ENCODE results near the gene NFAT5.
A peak's percentile ranks its signal among the peaks of the same experiment; 100 is the strongest.
"Not testable (repeated sequence)": the region's sequence is repeated elsewhere in the genome, so short reads cannot be mapped to it uniquely, and the experiment has no call there.

The NFAT5 gene

DNA sequence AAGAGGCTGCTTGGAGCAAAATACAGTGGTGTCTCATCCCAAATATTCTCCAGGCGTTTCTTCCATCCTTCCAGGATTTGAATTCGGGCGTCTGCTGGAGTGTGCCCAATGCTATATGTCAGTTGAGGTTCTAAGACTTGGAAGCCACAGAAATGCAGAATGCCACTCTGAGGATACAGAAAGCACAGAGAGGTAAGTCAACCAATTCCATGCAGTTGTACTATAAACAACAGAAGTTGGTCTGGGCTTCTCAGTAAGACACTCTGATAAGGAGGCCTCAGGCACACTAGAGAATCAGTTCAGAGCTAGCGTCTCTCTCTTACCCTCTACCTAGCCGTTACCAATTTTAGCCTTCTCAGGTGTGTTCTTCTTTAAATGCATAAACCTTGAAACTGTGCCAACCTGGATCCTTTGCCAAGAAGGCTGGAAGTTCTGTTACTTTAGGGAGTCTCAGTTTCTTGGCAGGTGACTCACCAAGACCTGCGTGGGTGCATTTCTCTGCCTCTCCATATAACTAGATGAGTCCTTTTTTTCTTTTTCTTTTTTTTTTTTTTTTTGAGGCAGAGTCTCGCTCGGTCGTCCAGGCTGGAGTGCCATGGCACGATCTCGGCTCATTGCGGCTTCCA is 145.5 kb downstream of the NFAT5 start:
- no peak for DNase-seq

DNA sequence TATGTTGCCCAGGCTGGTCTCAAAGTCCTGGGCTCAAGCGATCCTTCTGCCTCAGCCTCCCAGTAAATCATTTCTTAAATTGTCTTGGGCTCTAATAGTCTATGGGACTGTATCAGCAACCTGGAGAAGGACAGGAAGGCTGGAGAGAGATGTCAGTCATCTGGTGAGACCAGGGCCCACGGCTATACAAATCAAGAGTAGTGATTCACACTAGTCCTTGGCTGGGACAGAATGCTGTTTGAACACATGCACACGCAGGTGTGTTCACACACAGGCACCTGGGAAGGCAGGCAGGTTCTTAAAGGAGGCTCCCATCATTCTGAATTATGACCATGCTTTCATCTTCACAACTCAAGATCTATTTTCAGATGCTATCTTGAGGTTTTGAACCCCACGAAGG is 146.5 kb downstream of the NFAT5 start:
- no peak for DNase-seq

DNA sequence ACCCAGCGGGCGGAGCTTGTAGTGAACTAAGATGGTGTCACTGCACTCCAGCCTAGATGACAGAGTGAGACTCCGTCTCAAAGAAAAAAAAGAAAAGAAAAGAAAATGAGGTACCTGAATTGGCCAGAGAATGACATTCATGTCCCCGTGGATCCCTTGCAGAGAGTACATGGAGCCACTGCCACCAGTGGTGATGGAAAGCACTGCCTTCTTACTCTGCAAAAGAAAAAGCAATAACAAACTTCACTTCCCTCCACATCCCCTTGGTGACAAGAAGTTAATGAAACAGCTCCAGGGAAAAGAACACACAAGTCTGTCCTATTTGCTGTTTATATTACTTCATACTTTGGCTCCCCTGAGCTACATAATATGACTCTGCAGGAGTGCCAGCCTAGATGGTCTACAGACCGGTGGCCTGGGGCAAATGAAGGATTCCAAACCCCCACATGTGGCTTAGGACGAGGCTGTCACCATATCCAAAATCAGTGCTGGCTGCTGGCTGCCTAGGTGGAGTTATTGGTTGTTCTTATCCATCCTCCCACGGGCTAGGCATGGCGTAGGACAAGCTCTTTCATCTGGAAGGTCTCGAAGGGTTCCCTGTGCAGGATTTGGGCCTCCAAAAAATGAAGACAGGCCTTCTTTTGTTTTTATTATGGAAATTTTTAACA is 147.3 kb downstream of the NFAT5 start:
- DNase-seq = no peak

DNA sequence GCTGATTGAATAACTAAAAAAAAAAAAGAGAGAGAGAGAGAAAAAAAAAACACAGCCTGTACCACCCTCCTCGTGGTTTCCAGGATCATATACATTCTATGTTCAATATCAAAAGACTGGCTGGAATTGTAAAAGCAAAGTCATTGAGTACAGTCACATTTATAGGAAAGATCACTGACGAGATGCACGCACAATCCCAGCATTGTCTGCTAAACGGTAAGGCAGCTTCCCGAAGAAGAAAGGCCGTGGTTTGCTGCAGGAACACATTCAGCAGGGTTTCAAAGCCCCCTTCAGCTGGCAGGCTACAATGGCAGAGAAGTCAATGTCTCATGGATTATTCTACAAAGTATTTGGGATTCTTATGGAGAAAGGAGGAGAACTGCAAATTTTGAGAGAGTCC is 151.3 kb downstream of the NFAT5 start:
- DNase-seq = no peak

DNA sequence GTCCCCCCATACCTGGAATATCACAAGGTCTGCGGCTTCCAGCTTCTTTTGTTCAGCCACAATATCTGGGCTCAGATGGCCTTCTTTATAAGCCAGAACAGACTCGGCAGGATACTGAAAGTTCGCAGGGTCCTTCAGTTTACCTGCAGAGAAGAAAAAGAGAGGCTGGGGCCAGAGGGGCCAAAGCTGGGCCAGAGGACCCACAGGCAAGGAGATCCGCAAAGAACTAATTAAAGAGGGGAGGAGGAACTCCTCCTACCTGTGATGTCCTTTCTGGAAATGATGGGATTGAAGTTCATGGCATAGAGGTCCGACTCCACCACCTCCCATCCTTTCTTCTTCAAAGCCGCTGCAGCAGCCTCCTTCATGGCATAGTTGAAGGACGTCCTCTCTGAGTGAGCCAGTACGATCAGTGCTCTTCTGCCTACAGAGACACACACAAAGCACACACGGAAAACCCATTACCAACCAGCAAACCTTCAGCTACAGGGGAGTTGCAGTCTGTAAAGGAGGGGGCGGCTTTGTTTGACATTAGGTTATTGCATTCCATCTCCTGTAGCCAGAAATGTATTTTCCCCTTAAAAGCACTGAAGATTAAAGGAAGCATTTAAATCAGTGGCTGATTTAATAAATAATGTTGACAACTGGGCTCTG is 152.5 kb downstream of the NFAT5 start:
- DNase-seq = no peak

DNA sequence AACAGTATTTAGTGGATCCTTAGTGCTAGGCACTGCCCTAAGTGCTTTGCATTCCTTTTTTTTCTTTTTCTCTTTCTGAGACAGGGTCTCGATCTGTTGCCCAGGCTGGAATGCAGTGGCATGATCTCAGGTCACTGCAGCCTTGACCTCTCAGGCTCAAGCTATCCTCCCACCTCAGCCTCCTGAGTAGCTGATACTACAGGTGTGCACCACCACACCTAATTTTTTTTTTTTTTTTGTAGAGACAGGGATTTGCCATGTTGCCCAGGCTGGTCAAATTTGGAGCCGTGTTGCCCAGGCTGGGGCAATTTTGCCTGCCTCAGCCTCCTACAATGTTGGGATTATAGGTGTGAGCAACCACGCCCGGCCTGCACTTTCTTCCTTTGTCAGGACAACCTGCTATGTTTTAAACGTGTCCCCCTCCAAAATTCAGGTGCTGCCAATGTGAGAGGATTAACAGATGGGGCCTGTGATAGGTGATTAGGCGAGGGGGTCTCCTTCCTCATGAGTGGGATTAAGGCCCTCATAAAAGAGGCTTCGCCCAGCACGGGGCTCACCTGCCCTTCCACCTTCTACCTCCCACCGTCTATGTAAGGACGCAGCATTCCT is 155.2 kb downstream of the NFAT5 start:
- DNase-seq = no peak

DNA sequence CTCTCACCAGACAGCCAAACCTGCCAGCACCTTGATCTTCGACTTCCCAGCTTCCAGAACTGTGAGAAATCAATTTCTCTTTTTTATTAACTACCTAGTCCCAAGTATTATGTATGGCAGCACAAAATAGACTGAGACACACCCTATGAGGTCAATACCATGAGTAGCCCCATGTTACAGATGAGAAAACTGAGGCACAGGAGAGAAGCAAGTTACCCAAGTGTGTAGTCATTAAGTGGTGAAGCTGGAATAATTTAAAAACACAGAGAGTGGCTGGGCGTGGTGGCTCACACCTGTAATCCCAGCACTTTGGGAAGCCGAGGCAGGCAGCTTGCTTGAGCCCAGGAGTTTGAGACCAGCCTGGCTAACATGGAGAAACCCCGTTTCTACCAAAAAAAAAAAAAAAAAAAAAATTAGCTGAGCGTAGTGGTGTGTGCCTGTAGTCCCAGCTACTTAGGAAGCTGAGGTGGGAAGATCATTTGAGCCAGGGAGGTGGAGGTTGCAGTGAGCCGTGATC is 155.7 kb downstream of the NFAT5 start:
- DNase-seq = no peak

DNA sequence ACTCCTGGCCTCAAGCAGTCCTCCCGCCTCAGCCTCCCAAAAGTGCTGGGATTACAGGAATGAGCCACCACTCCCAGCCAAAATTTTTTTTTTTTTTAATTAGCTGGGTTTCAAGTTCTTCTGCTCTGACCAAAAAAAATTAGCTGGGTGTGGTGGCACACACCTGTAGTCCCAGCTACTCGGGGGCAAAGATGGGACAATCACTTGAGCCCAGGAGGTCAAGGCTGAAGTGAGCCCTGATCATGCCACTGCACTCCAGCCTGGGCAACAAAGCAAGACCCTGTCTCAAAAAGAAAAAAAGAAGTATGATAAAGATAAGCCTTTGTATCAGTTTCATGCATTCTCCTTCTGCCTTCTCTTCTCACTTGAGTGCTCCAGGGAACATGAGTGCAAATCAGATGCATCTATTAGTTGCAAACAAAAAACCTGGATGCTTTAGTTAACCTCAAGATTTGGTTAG is 158.7 kb downstream of the NFAT5 start:
- DNase-seq = no peak

DNA sequence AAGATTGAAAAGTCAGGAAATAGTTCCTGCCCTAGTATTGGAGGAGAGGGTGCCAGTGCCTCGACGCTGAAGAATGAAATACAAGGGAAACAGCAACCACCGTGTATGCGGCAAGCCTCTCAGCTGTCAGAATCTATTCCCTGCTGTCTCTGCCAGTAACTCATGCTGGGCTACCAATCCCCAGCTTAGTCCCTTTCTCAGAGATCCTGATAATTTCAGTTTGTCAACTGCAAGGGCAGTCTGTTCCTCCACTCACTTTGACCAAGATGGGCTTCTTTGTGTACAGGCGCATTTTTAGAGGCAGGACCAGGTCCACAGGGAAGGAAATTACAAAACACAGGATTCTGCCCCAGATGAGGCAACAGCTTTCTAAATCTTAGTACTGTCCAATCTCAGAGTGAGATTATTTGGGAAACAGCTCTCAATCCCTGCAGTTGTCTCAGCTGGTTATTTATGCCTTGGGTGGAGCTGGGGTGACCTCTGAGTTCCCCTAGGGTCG is 159.3 kb downstream of the NFAT5 start:
- DNase-seq = no peak

DNA sequence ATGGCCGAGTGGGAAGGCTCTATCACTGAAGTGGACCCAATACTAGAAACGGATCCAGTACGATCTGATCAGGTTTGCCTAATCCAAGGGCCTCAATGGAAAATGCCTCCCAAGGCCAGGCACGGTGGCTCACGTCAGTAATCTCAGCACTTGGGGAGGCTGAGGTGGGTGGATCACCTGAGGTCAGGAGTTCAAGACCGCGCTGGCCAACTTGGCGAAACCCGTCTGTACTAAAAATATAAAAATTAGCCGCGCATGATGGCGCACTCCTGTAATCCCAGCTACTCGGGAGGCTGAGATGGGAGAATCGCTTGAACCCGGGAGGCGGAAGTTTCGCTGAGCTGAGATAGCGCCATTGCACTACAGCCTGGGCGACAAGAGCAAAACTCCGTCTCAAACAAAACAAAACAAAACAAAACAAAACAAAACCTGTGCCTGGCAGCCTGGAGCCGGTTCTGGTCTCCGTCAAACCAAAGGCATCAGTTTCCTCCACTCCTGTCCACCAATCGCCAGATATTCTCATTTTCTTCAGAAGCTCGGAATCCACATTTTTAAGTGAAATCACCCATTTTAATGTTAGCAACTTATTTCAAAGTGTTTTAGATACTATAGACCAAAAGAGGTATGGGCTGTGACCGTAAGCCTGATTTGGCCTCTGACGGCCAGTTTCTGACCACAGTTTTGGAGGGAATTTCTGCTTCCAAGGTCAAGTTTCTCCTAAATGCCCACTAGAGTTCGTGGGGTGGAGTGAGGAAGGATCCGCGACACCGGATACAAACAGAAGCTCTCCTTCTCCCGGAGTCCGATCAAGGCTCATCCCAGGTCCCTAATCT is 159.9 kb downstream of the NFAT5 start:
- no peak for DNase-seq

DNA sequence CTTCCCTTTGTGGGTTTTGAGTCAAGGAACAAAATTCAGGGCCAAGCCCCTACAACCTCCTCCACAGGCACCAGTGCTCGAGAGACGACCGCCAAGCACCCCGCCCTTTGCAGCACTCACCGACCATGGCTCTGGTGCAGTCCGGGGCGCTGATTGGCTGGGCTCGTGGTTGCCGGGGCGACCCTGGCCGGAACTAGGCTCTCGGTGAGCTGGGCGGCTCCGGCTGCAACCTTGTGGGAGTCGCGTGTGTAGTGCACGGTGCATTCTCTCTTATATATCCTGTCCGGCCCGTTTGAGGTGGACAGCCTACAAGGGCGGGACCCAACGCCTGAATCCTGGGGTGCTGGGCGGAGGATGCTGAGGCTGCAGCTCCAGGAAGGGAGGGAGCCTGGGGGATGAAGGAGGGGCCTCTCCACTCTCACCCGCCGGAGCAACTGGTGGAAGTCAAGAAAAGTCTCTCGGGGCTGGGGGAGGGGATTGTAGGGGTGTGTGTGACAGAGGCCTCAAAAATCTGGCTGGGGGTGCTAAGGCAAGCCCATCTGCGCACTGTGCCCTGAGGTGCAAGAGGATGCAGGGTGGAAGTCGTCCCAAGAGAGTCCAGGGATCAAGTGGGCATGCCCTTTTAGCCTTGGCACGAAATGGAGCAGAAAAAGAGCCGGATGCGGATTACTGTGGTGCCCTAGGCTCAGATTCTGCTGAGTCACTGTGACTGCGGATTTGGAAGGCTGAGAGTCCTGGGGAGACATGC is 160.7 kb downstream of the NFAT5 start, which contains the start of gene NQO1:
TSS of gene NQO1 (minus strand) at position 248 of the 748 bp plus-strand sequence. CDS start at position 127, 121 bp downstream.
- peak; percentile 77 to 79 for DNase-seq

DNA sequence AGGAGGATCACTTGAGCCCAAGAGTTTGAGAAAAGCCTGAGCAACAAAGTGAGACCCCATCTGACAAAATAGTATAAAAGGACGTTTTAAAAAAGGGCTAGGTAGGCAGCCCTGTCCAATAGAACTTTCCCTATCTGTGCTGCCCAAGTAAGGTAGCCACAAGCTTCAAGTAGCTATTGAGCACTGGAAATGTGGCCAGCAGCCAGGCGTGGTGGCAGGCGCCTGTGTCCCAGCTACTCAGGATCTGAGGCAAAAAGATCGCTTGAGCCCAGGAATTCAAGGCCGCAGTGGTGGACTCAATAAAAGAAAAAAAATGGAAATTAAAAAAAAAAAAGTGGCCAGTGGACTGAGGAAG is 162.1 kb downstream of the NFAT5 start:
- no peak for DNase-seq

DNA sequence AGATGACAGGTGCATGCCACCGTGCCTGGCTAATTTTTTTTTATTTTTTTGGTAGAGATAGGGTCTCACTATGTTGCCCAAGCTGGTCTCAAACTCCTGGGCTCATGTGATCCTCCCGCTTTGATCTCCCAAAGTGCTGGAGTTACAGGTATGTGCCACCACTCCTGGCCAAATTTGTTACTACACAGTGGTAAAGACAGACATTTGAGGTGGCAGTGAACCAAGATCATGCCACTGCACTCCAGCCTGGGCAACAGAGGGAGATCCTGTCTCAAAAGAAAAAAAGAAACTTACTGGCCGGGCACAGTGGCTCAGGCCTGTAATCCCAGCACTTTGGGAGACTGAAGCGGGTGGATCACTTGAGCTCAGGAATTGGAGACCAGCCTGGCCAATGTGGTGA is 163.3 kb downstream of the NFAT5 start:
- DNase-seq = not testable (repeated sequence)

DNA sequence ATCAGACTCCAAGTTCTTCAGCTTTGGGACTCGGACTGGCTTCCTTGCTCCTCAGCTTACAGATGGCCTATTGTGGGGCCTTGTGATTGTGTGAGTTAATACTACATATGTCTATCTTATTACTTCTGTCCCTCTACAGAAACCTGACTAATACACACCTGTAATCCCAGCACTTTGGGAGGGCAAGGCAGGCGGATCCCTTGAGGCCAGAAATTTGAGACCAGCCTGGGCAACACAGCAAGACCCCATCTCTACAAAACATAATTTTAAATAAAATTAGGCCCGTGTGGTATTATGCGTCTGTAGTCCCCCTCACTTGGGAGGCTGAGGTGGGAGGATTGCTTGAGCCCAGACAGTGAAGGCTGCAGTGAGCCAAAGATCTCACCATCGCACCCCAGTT is 165.5 kb downstream of the NFAT5 start:
- DNase-seq = not testable (repeated sequence)

DNA sequence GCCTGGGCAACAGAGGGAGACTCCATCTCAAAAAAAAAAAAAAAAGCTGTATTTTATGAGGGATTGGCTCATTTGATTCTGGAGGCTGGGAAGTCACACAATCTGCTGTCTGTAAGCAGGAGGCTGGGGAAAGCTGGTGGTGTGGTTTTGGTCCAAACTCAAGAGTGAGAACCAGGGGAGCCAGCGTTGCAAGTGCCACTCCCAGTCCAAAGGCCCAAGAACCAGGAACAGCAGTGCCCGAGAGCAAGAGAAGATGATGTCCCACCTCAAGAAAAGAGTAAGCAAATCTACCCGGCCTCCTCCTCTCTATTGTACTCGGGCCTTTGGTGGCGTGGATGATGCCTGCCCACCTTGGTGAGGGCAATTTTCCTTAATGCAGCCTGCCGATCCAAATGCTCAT is 166.3 kb downstream of the NFAT5 start:
- DNase-seq = no peak

DNA sequence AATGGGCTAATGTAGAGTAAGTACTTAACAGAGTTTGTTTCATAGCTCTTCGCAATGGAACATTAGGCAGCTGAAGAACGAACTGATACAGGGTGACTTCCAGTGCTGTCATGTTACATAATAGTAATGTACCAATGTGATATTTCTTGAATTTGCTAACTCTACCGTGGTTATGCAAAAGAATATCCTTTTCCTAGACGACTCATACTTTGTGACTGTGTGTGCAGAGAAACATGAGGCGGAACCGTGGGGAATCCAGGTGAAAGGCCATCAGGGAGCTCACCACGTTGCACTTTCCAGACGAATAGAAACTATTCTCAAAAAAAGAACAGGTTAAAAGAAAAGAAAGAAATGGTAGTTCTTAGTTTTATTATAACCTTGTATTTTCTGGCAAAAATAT is 175.8 kb downstream of the NFAT5 start:
- DNase-seq = no peak

DNA sequence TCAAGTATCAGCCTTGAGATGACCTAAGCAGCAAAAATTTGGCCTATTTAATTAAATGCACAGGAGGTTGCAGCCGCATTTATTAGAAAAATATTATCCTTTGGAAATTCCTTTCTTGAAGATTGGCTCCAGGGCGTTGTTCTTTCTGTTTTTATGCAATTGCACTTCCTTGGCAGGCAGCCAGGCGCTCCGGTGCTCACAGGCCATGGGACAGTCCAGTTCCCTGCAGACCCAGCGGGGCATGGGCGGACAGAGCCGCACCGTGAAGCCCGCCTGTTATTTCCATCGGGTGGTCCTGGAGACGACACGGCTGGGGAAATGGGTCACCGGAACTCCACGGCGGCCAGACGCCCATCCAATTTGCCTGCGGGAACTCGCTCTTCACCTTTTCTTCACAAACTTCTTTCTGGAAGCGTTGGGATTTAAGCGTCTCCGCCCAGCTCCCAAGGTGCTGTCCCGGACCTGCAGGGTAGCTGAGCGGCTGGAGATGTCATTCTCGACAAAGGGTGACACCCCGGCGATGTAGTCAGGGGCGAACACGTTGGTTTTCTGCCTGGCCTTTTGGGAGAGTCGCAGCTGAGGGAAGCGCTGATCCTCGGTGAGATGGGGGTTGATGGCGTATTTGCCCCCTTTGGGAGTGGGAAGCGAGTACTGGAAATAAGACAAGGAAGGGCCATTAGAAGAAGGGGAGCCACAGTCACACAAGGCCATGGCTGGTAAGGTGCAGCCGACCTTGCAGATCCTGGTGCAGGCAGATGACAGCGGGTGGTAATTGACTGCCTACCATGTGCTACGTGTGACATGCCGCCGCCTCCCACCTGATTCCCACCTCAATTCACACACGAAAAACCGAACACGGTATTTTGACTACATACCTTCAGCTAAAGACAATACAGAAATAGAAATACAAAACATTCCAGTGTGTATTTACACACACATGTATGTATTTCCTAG is 176.5 kb downstream of the NFAT5 start:
- DNase-seq = no peak

DNA sequence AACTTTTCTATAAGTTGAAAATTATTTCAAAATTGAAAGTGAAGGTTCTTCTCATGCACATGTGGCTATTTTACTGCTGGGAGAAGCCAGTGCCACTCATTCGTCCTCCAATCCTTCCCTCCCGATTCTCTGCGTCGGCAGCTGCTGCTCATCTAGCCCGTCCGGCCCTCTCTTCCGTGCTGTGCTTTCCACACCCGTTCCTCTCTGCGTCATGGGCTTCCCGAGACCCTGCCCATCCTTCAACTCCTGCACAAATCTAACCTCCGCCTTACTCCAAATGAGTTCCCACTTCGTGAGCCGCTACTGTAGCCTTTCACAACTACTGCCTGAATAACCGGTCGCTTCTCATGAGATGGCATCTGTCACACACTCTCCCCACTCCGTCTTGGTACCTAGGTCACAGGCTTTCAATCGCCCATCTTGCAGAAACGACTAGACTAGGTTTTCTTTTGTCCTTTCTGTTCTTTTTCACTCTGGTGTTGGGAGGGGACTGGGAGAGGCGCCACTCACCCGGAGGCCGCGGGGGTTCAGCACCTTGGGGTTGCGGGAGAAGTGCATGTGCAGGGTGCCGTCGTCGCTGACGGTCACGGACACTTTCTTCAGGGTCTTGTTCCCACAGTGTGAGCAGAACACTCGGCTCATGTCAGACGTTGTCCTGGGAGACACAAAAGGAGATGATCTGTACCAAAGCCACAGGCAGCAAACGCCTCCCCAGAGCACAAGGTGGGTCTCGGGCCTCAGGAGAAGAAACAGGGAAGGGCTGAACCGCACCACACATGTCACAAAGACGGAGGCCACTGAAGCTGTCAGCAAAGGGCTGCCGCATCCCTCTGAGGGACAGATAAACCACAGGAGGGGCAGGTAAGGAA is 178.8 kb downstream of the NFAT5 start:
- no peak for DNase-seq

DNA sequence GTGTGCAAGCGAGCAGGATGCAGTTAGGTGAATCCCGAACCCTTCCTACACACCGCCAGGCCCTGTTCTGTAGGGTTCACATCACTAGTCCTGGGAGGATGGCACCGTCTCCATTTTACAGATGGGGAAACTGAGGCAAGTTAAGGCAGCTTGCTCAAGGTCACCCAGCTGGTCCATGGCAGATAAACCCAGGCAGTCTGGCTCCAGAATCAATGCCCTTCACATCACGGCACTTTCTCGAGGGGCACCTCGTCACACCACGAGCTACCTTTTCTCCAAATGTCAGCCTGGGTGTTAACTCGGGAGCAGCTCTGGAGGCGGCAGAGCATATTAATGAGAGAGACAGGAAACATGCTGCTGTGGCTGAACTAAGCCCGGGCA is 179.5 kb downstream of the NFAT5 start:
- DNase-seq = no peak

DNA sequence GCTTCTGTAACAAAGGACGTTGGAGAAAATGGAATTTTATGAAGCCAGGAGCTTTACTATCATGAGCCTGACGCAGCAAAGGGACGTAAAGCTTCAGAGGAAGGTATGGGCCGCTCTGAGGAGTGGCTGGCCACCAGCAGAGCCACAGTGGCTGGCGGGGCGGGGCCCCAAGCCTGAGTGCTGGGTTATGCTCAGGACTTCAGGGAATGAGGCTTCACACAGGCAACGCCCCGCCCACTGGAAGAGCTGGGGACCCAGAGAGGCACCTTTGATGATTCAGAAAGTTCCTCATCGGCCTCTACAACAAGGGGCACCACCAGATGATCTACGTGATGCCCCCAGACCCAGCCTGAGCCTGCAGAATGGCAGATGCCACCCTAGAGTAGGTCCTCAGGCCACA is 180.2 kb downstream of the NFAT5 start:
- no peak for DNase-seq

All from activated CD4-positive, alpha-beta T cell treated with anti-CD3 and anti-CD28 coated beads for 4 hours (primary cell).